HEK293T (cell line): ENCODE results near the gene MKRN2OS.

Experiments
- FOXK2 ChIP-seq: fragments of 450-650 bp; IDR thresholded peaks from 2 replicates; pipeline ENCODE4 v1.6.1; 2016; ENCODE audit warnings: mild to moderate bottlenecking
- ZNF384 ChIP-seq: fragments of 450-650 bp; IDR thresholded peaks from 2 replicates; pipeline ENCODE4 v1.6.1; 2016

- TF ChIP-seq ZNF384 (no peak), FOXK2 (no peak)
Observed at GRCh38 chr3:12553921-12554391, 8.7 kb upstream of the MKRN2OS start.
